Muscle of arm (tissue), 12 donors: ENCODE data around the gene GGCT. TPM values are rescaled to one million over a fixed set of nuclear protein-coding genes. Genes with fewer than 3 reads are reported as not detected.
A peak's percentile ranks its signal among the peaks of the same experiment; 100 is the strongest.

Experiments
- DNase-seq: peaks from one replicate; pipeline ENCODE4 v3.0.0-alpha.2; 2013
- polyA plus RNA-seq, 12 donors: library from polyadenylated mRNA; unstranded; fragments of 120-200 nt; gene quantifications; one replicate each; pipeline ENCODE4 v1.2.1, GENCODE V29; 2013; ENCODE audit not compliant: insufficient read length in 12 of 12

Gene GGCT
- polyA plus RNA-seq, 12 donors, result 29.2 to 50.2 (median 40.7) TPM; not detected in 1

DNA sequence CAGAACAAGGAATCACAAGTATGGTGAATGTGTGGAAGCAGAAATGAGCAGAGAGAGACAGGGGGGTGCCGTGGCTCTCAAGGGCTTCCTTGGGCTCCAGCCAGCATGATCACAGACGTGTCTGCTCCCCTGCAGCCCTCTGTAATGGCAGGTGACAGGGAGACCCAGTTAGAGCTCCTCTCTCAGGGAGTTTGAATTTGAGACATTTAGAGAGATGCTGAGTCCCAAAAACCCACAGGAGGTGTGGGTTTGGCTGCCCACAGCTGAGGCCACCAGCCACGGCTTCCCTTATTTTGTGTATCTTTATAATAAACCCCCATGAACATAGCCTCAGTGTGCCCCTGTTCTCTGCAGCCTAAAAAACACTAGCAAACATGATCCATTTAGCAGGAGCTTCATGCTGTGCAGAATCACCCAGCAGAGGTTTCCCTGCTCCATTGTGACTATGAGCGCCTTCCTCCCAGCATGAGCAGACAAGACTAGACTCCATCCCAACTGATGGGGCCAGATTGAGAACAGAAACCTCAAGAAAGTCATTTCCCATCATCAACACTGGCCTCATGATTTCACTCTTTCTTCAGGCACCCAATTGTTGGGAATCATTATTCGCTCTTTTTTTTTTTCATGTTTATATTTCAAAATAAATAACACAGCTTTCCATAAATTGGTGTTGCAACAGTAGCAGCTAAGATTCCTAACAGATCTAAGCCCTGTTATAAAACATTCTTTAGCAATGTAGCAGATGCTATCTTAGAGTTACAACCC lies 39.4 kb downstream of the GGCT start:
- DNase-seq, result no peak

DNA sequence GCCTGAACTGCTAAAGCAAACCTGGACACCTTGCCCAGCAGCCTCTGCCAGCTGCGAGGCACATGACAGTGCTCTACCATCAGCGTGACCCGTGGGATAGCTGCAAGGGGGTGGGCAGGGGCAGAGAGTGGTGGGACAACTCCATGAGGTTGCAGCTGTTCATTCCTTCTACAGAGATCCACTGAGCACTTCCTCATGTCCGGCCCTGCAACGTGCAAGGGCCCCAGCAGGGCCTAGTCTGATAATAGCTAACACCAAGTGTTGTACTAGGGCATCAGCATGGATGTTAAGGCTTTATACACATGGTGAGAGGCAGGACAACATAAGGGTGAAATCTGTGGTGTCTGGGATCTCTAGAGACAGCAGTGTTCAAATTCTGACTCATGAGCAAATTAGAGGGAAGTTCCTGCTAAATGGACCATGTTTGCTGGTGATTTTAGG lies 40.4 kb downstream of the GGCT start:
- no peak for DNase-seq

- no peak for DNase-seq
Observed at GRCh38 chr7:30463405-30464145, 41.1 kb downstream of the GGCT start.

- no peak for DNase-seq
Observed at GRCh38 chr7:30462179-30462578, 42.5 kb downstream of the GGCT start.

DNA sequence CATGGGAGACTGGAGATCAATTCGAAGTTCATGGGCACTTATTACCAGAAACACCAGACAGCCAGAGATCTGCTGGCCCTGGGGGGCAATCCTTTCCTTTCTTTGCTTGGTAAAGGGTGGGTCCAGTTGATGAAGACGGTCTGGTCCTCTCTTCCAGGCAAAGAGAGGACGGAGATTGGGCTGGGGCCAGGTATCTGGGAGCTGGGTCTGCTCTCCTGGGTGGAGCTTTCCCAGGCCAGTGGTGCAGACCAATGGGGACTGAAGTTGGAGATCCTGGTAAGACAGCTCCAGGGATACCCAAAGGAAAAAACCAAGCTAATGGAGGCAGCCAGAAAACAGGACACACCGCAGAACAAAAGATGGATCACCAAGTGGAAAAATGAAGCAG lies 44.4 kb downstream of the GGCT start:
- DNase-seq, result no peak

GRCh38 chr7:30459591-30460245 lies 44.9 kb downstream of the GGCT start:
- peak; percentile 72 for DNase-seq

- no peak for DNase-seq
Observed at GRCh38 chr7:30458311-30458710, 46.3 kb downstream of the GGCT start.

- no peak for DNase-seq
Observed at GRCh38 chr7:30453921-30454320, 50.7 kb downstream of the GGCT start.

DNA sequence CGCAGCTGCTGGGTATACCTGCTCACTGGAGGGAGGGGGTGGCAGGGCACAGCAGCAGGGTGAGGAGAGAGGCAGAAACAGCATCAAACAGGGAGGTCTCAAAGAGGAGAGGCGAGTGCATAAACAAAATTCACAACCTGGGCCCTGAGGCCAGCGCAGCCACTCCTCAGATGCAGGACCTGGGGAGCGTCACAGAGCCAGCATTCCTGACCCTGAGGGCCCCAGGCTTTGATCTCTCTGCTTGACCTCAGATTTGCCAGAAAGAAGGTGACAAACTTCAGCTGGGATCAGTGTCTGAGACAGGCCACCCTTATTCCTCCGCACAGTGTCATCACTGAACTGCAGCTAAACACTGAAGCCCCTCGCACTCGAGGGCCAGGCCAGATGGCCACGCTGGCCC lies 51.6 kb downstream of the GGCT start:
- no peak for DNase-seq

DNA sequence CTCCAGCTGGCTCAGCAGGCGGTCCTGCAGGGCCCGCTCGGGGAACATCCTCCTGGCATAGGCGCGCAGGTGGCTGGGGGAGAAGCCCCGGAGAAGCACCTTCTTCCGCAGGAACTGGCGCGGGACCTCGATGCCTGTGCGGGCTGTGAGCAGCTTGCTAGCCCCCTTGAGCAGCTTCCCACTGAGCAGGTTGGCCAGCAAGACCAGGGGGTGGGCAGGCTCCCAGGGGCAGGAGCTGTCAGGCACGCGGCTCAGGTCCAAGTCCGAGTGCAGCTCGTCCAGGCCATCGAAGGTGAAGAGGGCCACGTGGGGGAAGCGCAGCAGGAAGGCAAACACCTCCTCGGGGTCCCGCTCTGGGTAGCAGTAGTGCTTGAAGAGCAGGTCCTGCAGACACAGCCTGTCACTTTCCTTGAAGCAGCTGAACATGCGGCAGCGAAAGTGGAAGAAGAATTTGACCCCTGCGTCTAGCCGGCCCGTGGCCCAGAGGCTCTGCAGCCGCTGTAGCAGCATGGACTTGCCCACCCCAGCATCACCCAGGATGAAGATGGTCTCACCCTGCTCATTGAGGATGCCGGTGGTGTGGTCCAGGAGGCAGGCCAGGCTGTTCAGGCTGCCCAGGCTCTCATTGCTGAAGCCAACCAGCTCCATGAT lies 52.2 kb downstream of the GGCT start:
- DNase-seq, result no peak

GRCh38 chr7:30451539-30452279 lies 52.9 kb downstream of the GGCT start:
- no peak for DNase-seq

- DNase-seq, result no peak
Observed at GRCh38 chr7:30450983-30451497, 53.6 kb downstream of the GGCT start.

DNA sequence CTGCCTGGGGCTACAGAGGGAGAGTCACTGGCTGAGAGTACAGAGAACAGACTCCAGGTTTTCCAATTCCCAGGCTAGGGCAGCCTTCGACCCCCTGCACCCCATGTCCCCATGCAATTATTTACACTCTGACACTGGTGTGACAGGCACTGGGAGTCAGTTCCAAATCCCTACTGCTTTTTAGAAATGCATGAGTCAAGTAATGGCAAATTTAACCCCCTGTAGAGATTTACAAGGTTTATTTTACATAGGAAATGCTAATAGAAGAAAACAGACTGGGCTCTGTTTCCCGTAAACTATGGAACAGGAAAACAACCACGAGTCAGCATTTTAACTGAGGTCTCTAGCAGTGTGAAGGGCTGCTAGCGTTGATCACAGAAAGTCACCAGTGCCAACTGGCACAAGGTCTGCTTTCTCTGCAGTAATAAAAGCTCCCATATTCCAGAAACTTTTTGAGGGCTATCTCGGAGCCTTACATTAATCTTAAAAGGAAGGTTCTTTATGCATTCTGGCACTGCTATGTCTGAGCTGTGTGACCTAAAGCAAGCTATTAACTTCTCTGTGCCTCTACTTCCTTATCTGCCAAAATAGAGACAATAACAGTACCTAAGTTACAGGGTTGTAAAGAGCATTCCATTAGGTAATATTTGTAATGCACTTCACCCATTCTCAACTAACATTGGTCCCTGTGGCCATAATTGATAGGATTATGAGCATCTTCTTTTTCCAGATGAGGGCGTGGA lies 54.2 kb downstream of the GGCT start:
- DNase-seq, result no peak

- DNase-seq, result no peak
Observed at GRCh38 chr7:30448461-30449189, 56.0 kb downstream of the GGCT start.

GRCh38 chr7:30447466-30447865 lies 57.2 kb downstream of the GGCT start:
- no peak for DNase-seq
